Loucy (cell line): ENCODE measurements around the gene CARF.
"Not testable (repeated sequence)": the region's sequence is repeated elsewhere in the genome, so short reads cannot be mapped to it uniquely, and the experiment has no call there.

Experiments used
- EZH2phosphoT487 ChIP-seq: fragments of 200-600 bp; IDR thresholded peaks from 2 replicates; pipeline ENCODE4 v1.6.1; 2018; ENCODE audit warnings: antibody characterized with exemption, mild to moderate bottlenecking, moderate library complexity, borderline replicate concordance
- TF ChIP-seq, protein P1 (sequence below): fragments of 200-600 bp; sonication (generic); conservative IDR thresholded peaks from 2 replicates; pipeline ENCODE4 v1.5.1; 2014; ENCODE audit warnings: mild to moderate bottlenecking, antibody characterized with exemption, low read length

DNA sequence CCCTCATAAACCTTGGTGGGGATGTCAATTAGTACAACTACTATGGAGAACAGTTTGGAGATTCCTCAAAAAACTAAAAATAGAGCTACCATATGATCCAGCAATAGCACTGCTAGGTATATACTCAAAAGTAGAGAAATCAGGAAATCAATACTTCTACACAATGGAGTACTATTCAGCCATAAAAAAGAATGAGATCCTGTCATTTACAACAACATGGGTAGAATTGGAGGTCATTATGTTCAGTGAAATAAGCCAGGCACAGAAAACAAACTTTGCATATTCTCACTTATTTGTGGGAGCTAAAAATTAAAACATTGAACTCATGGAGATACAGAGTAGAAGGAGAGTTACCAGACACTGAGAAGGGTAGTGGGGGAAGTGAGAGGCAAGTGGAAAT is 6.6 kb upstream of the CARF start:
- not testable (repeated sequence) for TF ChIP-seq EZH2phosphoT487
- TF ChIP-seq, protein P1, sequence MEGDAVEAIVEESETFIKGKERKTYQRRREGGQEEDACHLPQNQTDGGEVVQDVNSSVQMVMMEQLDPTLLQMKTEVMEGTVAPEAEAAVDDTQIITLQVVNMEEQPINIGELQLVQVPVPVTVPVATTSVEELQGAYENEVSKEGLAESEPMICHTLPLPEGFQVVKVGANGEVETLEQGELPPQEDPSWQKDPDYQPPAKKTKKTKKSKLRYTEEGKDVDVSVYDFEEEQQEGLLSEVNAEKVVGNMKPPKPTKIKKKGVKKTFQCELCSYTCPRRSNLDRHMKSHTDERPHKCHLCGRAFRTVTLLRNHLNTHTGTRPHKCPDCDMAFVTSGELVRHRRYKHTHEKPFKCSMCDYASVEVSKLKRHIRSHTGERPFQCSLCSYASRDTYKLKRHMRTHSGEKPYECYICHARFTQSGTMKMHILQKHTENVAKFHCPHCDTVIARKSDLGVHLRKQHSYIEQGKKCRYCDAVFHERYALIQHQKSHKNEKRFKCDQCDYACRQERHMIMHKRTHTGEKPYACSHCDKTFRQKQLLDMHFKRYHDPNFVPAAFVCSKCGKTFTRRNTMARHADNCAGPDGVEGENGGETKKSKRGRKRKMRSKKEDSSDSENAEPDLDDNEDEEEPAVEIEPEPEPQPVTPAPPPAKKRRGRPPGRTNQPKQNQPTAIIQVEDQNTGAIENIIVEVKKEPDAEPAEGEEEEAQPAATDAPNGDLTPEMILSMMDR = not testable (repeated sequence)
